Calu3 (cell line): ENCODE results near the gene TMEM170B. TPM values are rescaled to one million over a fixed set of nuclear protein-coding genes. Genes with fewer than 3 reads are reported as not detected.
A peak's percentile ranks its signal among the peaks of the same experiment; 100 is the strongest.

Experiments used
- BruUV-seq: library from RNA; stranded (reverse); fragments of 400-500 nt; replicated peaks from 2 replicates; lab custom pipeline; 2021; lab: Mats Ljungman, UMichigan
- CTCF ChIA-PET: fragments of 300-600 bp; sonication (Branson Sonifier 250); formaldehyde crosslinking; loops from one replicate; lab custom pipeline; 2022; ENCODE audit warnings: antibody characterized with exemption; lab: Charles Lee
- DNase-seq: peaks from one replicate; pipeline ENCODE4 v3.0.0; 2022
- H3K27ac Mint-ChIP-seq: one replicate; pipeline ENCODE4 v1.8.0; 2022; ENCODE audit warnings: mixed read lengths; ENCODE audit not compliant: unreplicated experiment
- H3K27me3 Mint-ChIP-seq: one replicate; pipeline ENCODE4 v1.8.0; 2022; ENCODE audit warnings: mixed read lengths; ENCODE audit not compliant: unreplicated experiment
- H3K36me3 Mint-ChIP-seq: one replicate; pipeline ENCODE4 v1.8.0; 2022; ENCODE audit warnings: mild to moderate bottlenecking, moderate library complexity, mixed read lengths; ENCODE audit not compliant: insufficient read depth, unreplicated experiment
- H3K4me1 Mint-ChIP-seq: one replicate; pipeline ENCODE4 v1.8.0; 2022; ENCODE audit warnings: mild to moderate bottlenecking, low read depth, mixed read lengths; ENCODE audit not compliant: unreplicated experiment
- H3K4me3 Mint-ChIP-seq: one replicate; pipeline ENCODE4 v1.8.0; 2022; ENCODE audit warnings: mild to moderate bottlenecking, low read depth, moderate library complexity, mixed read lengths; ENCODE audit not compliant: unreplicated experiment
- H3K9me3 Mint-ChIP-seq: one replicate; pipeline ENCODE4 v1.8.0; 2022; ENCODE audit warnings: low read depth, mixed read lengths; ENCODE audit not compliant: unreplicated experiment
- intact Hi-C: fragments of 100-400 bp; cut with micrococcal nuclease; formaldehyde crosslinking; loops from one replicate; pipeline ENCODE4 v1.10.0; 2022; ENCODE audit not compliant: unreplicated experiment
- total RNA-seq: library from RNA; stranded (reverse); gene quantifications from 2 replicates; pipeline ENCODE4 v1.2.3, GENCODE V29; 2022
- TF ChIP-seq, protein P1 (sequence below): fragments of 200-600 bp; IDR thresholded peaks from one replicate; pipeline ENCODE4 v1.8.0; 2022; ENCODE audit warnings: antibody characterized with exemption; ENCODE audit not compliant: unreplicated experiment

The TMEM170B gene
- total RNA-seq, 1 experiment from 2014 or later, result 2.2 TPM

DNA sequence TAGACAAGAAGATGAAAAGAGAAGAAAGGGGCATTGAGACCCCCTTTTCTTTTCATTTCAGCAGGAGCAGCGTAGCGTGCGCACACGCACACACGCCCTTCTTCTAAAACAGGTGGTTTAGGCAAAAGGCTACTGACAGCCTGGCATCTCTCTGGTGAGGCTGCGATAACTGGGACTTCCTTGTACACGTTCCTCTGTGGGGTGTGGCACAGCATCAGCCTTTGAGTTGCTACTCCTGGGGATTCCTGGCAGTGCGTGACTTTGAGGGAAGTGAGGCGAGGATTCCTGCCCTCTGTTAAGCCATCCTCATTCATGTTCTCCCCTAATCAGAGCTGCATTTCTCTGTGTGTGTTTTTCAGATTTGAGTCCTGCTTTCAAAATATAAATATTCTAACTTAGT, 94.7 kb downstream of the TMEM170B start:
- Mint-ChIP-seq H3K4me1 (no peaks in the 10 kb centered on the region), H3K9me3 (no peaks in the 10 kb centered on the region), H3K4me3 (no peak overlapping the region), H3K27me3 (no peaks in the 10 kb centered on the region), H3K27ac (no peak overlapping the region), H3K36me3 (no peaks in the 10 kb centered on the region)
- intact Hi-C loops, result no loop called here
- CTCF ChIA-PET, result no interaction called here
- DNase-seq, result peak; percentile 74
- TF ChIP-seq, protein P1, sequence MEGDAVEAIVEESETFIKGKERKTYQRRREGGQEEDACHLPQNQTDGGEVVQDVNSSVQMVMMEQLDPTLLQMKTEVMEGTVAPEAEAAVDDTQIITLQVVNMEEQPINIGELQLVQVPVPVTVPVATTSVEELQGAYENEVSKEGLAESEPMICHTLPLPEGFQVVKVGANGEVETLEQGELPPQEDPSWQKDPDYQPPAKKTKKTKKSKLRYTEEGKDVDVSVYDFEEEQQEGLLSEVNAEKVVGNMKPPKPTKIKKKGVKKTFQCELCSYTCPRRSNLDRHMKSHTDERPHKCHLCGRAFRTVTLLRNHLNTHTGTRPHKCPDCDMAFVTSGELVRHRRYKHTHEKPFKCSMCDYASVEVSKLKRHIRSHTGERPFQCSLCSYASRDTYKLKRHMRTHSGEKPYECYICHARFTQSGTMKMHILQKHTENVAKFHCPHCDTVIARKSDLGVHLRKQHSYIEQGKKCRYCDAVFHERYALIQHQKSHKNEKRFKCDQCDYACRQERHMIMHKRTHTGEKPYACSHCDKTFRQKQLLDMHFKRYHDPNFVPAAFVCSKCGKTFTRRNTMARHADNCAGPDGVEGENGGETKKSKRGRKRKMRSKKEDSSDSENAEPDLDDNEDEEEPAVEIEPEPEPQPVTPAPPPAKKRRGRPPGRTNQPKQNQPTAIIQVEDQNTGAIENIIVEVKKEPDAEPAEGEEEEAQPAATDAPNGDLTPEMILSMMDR, result no peak
- BruUV-seq, result no TSS peak

DNA sequence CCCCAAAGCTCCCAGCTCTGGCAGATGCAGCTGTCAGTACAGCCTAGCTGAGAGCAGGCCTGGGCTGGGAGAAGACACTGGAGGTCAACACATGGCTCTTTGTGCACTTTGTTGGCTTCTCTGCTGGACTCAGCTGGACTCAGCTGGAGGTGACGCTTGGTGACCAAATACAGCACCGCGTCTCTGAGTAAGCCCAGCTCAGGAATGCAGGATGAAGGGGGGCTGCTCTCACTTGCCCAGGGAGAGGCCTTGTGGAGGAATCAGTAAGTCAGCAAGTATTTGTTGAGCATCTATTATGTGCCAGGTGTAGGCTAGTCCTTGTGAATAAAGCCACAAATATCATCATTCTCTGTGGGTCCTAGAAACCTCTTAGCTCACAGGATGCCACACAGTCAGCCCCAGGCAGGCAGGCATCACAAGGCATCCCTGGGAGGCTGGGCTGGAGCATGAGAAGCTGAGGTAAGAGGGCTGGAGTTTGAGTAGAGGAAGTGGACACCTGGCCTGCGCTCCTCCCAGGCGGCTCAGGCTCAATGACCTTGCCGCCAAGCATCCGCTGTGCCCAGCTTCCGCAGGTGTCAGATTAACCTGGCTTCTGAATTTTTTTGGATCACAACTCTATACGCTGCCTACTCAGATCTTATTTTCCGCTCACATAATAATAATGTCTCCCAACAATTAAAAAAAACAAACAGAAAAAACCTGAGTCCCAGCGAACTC, 95.4 kb downstream of the TMEM170B start:
- no peaks in the 10 kb centered on the region for H3K4me1 Mint-ChIP-seq
- TF ChIP-seq, protein P1, result no peak
- H3K9me3 Mint-ChIP-seq, result no peaks in the 10 kb centered on the region
- H3K4me3 Mint-ChIP-seq, result no peak overlapping the region
- H3K27ac Mint-ChIP-seq, result no peak overlapping the region
- H3K27me3 Mint-ChIP-seq, result no peaks in the 10 kb centered on the region
- H3K36me3 Mint-ChIP-seq, result no peaks in the 10 kb centered on the region
- no TSS peak for BruUV-seq
- no peak for DNase-seq
- CTCF ChIA-PET, result interaction anchor here (0.6 kb wide), 1 partner anchor 14 kb away, joined by 6 read pairs; no protein-coding TSS in a partner anchor
- intact Hi-C loops, result no loop called here

Other genes with a start within 250 kb of the TMEM170B start
- gene ADTRP, start 241.1 kb downstream of the TMEM170B start, total RNA-seq, result 0.54 TPM in 1 of 2 replicates, not detected in the other